ENCODE measurements around the gene BDNF.

BDNF gene

DNA sequence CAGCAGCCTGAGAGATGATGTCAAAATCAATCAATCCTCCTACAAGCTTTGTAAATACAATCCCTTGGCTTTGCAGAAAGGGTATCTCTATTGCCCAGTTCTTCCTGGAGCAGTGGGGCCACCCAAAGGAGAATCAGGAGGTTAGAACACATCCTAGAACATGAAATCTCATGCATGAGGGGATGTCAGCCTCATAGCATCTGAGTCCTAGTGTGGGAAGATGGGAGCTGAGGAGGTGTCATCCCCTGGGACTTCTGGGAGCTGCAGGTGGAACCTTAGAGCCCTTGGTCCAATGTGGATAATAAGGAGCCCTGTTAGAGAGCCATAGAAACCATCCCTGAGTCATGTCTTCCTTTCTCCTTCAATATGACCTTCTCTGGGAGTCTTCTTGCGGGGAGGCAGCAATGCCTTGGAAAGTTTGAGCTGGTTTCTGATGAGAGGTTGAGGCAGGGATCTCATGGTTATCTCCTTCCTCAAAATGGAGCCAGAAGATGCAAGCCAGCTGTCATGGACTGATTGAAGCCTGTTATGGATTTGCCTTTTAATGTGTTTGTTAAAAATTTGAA lies 74.8 kb downstream of the BDNF start:
- no peak for DNase-seq

DNA sequence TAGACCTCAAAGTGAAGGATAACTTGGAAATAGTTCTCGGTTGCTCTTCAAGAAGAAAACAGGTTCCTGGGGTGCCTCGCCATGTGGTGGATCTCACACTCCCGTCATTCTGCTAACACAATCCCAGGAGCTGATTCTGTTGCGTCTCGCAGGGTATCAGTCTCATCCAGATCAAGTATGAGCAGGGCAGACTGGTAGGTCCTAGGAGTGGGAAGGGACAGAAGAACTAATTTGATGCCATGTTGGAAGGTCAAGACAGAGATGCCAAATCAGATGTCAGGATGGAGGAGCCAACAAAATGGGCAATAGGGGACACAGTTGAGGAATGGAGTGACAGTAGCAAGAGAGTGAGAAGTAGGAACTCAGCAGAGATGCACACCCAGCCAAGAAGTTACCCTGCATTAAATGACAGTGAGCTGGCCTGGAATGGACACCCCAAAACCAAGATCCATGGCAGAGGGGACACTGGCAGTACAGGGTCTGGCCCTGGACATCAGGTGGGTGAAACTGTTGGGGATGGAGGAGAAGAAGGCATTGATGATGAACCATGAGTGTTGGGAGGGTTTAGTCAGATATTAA lies 76.2 kb downstream of the BDNF start:
- DNase-seq, result no peak

DNA sequence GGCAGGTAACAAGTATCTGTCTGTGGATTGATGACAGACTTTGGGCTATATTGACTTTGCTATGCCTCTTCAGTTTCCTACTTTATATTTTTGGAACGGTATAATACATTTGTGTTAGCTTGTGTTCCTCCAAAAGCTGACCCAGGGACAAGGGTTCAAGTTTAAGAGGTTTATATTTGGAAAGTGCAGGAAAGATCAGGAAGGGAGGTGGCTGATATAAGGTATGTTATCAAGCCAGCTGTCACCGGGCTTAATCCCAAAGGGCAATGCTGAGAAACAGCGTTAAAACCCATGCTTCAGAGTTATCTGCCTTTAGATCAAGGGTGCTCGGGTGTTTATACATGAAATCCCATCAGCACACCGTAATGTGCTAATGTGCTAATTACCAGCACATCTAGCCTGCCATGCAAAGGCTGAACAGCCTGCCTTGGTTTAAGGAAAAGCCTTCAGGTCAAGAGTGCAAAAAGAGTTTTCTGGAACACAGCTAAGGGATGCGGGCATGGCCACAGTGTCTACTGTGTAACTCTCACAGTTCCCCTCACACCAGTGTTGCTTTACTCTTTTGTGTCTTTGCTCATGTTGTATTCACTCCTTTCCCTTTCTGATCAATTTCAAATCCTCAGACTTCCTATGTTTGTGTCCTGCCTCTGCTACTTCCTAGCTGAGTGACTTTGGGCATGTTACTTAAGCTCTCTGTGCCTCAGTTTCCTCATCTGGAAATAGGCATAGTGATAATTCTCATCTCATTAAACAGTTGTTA lies 77.5 kb downstream of the BDNF start:
- no peak for DNase-seq

DNA sequence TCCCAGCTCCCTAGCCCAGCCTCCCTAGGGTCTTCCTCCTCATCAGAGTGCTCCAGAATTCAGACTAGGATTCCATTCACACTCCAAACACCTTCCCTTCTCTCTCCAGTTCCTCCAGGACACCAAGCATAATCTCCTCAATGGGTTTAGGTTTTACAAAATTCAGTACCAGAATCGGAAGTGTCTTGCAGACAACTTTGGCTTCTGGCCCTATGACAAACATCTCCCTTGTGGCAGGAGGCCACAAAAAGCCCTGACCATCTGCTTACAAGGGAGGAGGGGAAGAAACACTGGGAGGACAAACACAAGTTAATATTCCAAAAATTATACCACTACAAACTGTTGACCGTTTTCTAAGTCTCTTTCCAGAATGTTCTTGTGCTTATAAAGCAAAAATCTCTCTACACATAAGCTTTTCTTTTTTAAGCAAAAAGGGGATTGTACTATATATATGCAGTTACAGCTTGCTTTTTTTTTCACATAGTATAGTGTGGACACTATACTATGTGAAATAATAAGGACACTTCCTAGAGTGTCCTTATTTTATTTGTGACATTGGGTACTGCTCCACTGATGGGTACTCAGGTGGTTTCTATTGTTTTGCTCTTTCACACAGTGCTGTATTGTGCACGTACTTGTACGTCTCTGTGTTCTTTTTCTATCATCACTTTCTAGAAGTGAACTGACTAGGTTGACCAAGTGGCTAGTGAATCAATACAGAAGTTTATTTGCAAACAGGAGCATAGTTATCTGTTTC lies 78.7 kb downstream of the BDNF start:
- DNase-seq, result no peak

DNA sequence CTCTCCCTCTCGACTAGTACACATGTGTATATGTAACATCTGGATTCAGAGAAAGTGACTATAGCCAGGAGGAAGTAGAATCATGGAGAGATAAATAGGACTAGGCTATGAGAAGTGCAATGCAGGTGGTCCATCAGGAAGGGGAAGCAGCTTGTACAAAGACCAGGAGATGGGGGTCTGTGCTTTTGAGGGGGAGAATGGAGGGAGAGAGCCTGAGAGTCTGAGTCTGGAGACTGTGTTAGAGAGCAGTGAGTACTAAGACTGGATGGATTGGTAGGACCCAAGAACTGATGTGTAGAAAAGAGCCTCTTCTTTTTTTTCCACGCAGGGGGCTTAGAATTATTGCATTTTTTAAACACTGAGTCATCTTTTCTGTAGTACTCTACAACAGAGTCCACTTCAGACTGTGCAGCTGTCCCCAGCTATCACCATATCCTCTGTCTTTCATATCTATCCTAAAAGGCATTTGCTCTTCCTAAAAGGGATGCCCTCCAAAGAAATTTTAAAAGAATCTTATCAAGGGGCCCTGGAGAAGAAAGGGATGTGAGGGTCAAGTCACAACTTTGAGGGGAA lies 80.4 kb downstream of the BDNF start:
- no peak for DNase-seq

DNA sequence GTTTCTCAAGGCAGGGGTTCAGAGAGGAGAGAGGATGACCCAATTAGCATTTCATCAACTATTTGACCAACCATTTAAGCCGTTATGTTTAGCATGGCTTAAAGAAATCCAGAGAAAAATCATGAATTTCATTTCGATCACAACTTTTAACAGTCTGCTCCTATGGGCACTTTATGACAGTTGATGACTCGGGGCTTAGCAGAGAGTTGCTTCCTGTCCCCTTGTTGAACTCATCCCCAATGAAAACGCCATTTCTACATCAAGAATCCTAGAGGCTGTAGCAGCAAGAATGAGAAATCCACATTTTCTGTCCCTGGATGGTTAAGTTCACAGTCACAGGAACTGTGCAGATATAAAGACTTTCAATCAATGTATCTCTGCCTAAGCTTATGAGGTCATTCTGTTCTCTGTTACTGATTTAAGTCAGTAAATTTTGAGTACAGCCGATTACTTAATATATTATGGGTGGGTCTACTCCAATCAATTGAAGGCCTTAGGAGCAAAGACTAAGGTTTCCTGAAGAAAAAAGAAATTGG lies 81.1 kb downstream of the BDNF start:
- DNase-seq, result no peak

DNA sequence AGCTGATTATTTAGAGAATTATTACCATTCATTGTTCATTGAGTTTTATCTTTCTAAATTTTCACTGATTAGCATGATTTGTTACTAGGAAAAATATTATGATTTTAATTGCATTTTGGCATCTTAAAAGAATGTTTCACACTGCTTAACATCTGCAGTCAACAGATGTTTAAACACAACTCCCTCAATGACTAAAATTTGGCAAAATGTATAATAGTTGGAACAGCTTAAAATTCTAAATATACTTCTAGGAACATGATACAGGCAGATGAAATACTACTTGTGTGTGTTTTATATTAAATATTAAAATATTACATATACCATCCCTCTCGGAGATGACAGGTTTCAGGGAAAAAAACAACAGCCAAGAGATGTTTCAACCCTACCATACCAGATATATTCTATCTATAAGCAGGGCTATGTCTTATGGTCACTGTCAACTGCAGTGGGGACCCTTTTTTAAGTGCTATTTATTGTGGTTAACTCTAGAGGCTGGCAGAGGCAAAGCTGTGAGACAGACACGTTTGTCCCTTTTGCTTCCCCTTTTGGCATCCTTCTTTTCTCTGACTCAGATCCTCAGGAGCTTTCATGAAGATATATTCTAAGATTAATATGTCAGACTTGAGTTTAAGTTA lies 81.9 kb downstream of the BDNF start:
- DNase-seq, result no peak

DNA sequence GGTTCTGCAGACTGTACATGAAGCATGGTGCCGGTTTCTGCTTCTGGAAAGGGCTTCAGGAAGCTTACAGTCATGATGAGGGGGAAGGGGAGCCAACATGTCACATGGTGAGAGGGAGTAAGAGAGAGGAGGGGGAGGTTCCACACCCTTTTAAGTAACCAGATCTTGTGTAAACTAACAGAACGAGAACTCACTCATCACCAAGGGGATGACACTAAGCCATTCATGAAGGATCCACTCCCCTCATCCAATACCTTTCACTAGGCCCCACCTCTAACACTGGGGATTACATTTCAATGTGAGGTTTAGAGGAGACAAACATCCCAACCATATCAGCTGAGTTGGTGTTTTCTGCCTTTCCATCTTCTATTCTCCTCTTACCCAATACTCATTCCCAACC lies 83.5 kb downstream of the BDNF start:
- no peak for DNase-seq

DNA sequence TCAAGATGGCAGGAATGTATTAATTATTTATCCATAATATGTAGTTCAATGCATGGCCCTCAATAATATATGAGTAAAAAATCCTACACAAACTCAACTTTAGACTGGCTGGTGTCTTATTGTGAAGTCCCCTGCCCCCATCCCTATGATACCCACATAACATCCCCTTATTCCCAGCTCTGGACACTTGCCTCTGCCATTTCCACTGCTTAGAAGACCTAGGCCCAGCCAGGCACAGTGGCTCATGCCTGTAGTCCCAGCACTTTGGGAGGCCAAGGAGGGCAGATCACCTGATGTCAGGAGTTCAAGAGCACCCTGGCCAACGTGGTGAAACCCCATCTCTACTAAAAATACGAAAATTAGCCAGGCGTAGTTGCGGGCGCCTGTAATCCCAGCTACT lies 84.4 kb downstream of the BDNF start:
- DNase-seq, result no peak

DNA sequence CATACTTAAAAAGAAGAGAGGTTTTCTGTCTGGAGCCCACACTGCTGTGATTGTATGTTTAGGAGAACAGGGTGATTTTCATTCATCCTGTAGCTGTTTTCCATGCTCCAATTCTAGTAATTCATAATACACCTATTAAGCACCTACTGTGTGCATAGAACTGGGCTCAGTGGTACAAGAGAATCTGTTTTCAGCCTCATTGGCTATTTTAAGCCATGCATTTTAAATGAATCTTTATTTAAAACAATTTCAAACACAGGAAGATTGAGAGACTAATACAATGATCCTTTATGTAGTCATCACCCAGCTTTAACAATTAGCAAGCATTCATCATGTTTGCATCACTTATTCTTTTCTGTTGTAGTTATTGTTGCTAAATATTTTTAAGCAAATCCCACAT lies 86.2 kb downstream of the BDNF start:
- no peak for DNase-seq

DNA sequence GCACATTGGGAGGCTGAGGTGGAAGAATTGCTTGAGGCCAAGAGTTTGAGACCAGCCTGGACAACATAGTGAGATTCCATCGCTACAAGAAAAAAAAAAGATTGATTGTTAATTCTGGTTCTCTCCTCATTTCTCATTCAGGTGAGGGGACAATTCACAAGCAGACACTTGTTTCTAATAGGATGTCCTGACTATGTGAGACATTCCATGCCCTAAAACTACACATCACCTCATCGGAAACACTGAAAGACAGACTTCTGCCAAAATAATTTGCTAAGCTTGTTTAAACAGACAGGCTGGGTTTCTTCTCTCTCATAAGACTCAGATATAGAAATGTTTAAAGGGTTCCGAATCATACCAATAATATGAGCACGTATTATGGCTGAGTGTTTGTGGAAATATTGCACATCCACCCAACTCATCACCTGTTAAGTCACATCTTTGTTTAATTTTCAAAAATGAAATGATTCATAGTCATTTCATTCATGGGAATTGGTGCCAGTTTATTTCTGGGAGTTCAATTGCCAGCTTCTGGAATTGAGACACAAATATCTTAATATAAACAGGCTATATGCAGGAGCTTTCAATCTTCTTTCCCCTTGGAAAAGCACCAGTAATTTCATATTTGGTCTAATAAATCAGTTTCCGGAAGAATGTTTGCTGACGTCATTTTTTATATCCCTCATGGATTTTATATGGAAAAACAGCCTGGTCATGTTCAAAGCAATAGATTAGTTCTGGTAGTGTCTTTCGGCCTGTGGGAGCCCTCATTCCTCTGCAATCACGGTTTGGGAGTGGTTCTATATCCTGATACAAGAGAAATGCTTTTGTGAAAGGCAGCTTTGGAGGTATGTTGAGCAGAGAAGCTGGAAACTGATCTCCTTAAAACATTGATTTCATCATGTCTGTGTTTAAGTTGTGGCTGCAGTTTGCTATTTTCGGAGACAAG lies 87.0 kb downstream of the BDNF start:
- no peak for DNase-seq

DNA sequence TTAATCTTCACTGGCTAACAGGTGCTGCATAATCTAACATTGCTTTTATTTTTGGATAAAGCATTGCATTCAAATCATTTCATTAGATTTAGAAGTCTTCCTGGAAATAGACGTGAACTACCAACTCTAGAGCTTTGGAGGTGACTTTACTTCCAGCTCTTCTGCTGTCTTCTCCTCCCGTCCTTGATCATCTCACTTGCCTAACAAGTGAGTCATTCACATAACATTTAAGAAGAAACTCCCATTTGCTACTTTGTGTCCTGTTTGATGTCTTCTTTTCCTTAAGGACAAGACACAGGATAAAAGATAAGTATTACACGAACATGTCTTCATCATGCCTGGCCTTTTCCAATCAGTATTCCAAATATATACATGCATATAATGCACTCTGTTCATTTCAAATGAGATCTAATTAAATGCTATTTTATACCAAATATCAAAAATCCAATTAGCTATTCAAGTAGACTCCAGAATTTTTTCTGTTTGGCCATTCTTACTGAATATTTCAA lies 88.3 kb downstream of the BDNF start:
- DNase-seq, result no peak

DNA sequence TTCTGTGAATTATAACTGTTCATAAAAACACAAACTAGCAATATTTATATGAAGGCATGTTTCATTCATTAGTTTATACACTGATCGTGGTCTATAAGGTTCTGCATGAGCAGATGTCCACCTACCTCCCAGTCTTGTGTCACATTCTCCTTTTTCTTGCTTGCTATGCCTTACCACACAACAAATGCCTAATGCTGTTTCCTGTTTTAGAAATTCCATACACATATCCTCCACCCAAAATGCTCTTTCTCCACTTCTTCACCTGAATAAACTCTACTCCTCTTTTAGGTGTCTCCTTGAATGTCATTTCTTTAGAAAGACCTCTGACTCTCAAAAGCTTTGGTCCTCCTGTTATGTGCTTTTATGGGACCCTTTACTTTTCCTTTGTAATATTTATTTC lies 88.9 kb downstream of the BDNF start:
- no peak for DNase-seq

DNA sequence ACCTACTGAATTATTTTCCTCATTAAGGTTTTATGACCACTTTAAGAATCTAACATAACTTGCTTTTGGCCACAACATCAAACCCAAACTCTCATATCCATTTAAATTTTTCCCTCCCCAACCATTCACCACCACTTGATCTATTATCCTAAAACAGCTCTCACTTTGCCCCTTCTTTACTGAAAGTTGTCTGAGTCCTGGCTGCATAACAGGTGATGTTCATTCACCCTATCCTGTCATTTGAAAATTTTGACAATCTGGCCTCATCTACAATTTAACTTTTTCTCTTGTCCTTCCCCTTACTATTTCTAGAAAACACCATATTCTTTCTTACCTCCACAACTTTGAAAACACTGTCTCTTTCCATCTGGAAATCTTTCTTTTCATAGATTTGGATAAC lies 89.3 kb downstream of the BDNF start:
- DNase-seq, result no peak

DNA sequence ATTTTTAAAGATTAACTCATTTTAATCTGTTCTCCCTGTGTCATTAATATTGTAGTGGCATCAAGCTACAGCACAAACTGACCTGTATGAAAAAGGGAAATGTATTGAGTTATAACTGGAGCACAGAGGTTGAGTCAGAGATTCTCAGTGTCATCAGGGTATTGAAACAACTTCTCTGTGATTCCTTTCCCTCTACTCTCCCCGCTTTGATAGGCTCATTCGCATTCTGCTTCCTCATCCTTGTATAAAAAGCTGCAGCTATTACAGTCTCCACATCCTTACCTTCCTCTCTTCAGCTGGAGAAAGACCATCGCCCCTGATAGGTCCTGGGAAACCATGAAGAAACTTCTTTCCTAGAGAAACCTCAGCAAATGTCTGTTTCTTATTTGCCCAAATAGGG lies 90.0 kb downstream of the BDNF start:
- no peak for DNase-seq

DNA sequence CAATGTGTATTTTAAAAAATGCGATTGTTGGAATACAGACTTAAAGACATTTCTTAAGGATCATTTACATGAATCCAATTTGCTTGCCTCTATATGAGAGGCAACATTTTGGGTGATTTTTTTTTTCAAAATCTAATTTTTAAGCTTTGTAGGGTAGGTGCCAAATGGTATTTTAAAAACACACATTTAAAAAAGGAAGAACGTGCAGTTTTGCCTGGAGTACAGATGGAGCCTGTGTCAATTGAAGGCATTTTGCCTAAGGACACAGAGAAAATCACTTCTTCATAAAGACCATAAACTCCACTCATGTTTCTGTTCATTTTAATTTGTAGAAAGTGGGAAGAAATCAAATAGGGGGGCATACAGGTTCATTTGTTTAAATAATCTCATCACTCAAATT lies 91.3 kb downstream of the BDNF start:
- no peak for DNase-seq

DNA sequence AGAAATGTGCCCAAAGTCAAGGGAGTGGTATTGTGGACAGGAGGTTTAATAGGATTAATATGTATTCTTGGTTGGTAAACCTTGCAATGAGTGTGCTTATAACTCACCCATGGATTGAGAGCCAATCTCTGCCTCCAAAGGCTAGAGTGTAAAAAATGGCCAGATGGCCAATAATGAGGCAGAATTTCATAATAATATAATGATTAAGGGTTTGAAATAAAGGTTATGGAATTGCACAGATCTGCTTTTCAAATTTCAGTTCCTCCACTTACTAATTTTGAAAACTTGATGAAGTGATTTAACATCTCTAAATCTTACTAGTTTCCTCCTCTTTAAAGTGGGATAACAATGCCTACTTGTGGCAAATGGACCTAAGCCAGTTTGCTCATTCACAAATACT lies 94.8 kb downstream of the BDNF start:
- DNase-seq, result no peak
